Lower leg skin (tissue), 3 donors: ENCODE results near the gene WWC1.

Source experiments
- CTCF ChIP-seq, 3 donors: fragments of 450-650 bp; IDR thresholded peaks; one replicate each; pipeline ENCODE4 v1.5.1; 2016; ENCODE audit warnings: antibody characterized with exemption in 3 of 3, mild to moderate bottlenecking in 3 of 3, moderate library complexity in 2 of 3
- POLR2A ChIP-seq, 2 donors: fragments of 450-650 bp; IDR thresholded peaks; one replicate each; pipeline ENCODE4 v1.6.1; 2016 to 2017; ENCODE audit warnings: antibody characterized with exemption in 2 of 2, mild to moderate bottlenecking in 1 of 2, moderate library complexity in 1 of 2

GRCh38 chr5:168464641-168465040 is 173.2 kb downstream of the WWC1 start:
- TF ChIP-seq CTCF (IDR thresholded peaks at IDR 0.05) (no peak), POLR2A (IDR thresholded peaks at IDR 0.05) (no peak)
